Loucy (cell line): ENCODE measurements around the gene RWDD1.

Experiments used
- EZH2phosphoT487 ChIP-seq: fragments of 200-600 bp; IDR thresholded peaks from 2 replicates; pipeline ENCODE4 v1.6.1; 2018; ENCODE audit warnings: antibody characterized with exemption, mild to moderate bottlenecking, moderate library complexity, borderline replicate concordance
- TF ChIP-seq, protein P1 (sequence below): fragments of 200-600 bp; sonication (generic); conservative IDR thresholded peaks from 2 replicates; pipeline ENCODE4 v1.5.1; 2014; ENCODE audit warnings: mild to moderate bottlenecking, antibody characterized with exemption, low read length

DNA sequence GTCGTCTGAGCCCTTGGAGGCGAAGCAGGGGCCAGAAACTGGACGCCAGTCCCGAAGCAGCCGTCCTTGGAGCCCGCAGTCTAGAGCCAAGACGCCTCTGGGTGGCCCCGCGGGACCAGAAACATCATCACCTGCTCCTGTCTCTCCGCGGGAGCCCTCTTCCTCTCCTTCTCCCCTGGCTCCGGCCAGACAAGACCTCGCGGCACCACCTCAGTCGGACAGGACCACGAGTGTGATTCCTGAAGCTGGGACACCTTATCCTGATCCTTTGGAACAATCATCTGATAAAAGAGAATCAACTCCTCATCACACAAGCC is 45.4 kb downstream of the RWDD1 start:
- TF ChIP-seq, protein P1, sequence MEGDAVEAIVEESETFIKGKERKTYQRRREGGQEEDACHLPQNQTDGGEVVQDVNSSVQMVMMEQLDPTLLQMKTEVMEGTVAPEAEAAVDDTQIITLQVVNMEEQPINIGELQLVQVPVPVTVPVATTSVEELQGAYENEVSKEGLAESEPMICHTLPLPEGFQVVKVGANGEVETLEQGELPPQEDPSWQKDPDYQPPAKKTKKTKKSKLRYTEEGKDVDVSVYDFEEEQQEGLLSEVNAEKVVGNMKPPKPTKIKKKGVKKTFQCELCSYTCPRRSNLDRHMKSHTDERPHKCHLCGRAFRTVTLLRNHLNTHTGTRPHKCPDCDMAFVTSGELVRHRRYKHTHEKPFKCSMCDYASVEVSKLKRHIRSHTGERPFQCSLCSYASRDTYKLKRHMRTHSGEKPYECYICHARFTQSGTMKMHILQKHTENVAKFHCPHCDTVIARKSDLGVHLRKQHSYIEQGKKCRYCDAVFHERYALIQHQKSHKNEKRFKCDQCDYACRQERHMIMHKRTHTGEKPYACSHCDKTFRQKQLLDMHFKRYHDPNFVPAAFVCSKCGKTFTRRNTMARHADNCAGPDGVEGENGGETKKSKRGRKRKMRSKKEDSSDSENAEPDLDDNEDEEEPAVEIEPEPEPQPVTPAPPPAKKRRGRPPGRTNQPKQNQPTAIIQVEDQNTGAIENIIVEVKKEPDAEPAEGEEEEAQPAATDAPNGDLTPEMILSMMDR: 0 out of 2 replicates have a peak, but pooled peaks have one; percentile 11
- TF ChIP-seq EZH2phosphoT487: no peak
